ENCODE results near the gene RNF114. TPM values are rescaled to one million over a fixed set of nuclear protein-coding genes. Genes with fewer than 3 reads are reported as not detected.
"Not testable (repeated sequence)": the region's sequence is repeated elsewhere in the genome, so short reads cannot be mapped to it uniquely, and the experiment has no call there.

The RNF114 gene
- total and polyA plus RNA-seq, 2 donors = 48.2 to 52.2 TPM

DNA sequence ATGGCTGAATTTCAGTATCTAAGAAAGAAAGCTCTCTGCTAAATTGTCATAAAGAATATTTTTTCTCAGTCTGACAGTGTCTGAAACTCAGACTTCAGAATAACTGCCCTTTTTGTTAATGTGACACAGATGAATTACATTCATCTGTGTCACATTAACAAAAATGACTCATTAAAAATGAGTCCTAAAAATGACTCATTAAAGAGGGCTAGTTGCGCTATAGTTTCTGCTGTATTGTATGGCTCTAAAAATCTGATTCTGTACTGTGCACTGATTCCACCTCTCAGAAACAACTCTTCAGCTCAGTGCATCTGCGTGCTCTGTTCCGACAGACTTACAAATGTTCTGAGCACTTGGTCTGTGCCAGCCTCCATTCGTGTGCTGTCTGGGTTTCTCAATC is 15.0 kb downstream of the RNF114 start:
- no peak overlapping the region for H3K27ac ChIP-seq (ENCODE audit: low read depth)
- no peak overlapping the region for H3K4me3 ChIP-seq (ENCODE audit: low read depth, low read length)
- WGBS = 89% methylated on average over 4 of the region's 4 CpGs
- no peak for DNase-seq (ENCODE audit: extremely low spot score)
- peaks cover 2% of the 10 kb centered on the region for H3K36me3 ChIP-seq (ENCODE audit: insufficient read depth)
- H3K4me1 ChIP-seq (ENCODE audit: insufficient read depth) = no peaks in the 10 kb centered on the region

DNA sequence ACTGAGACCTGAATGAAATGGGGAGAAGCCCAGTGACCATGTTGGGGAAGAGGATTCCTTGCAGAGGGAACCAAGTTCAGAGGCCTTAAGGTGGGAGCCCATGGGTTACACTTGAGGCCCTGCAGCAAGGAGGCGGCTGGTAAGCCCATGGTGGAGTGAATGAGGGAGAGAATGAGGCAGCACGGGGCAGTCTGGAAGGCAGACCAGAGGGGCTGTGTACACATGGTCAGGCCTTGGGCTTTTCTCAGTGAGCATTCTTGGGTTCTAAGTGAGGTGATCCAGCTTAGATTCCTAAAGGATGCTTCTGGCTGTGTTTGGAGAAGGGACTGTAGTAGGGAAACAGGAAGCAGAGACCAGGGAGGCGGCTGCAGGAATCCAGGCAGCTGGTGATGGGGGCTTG is 19.0 kb downstream of the RNF114 start:
- 91% methylated on average over 3 of the region's 3 CpGs for WGBS
- Histone ChIP-seq H3K27ac (ENCODE audit: low read depth) (no peak overlapping the region), H3K4me1 (ENCODE audit: insufficient read depth) (no peaks in the 10 kb centered on the region), H3K4me3 (ENCODE audit: low read depth, low read length) (no peak overlapping the region), H3K36me3 (ENCODE audit: insufficient read depth) (peaks cover 2% of the 10 kb centered on the region)
- DNase-seq (ENCODE audit: extremely low spot score) = no peak

GRCh38 chr20:49955830-49956396 is 19.7 kb downstream of the RNF114 start:
- not testable (repeated sequence) for H3K4me1 ChIP-seq (ENCODE audit: insufficient read depth); DNase-seq (ENCODE audit: extremely low spot score); H3K27ac ChIP-seq (ENCODE audit: low read depth); H3K36me3 ChIP-seq (ENCODE audit: insufficient read depth); H3K4me3 ChIP-seq (ENCODE audit: low read depth, low read length)
- WGBS = 91% methylated on average over 12 of the region's 12 CpGs

GRCh38 chr20:49956689-49957088 is 20.5 kb downstream of the RNF114 start:
- peaks cover 2% of the 10 kb centered on the region for H3K36me3 ChIP-seq (ENCODE audit: insufficient read depth)
- 96% methylated on average over 18 of the region's 18 CpGs for WGBS

DNA sequence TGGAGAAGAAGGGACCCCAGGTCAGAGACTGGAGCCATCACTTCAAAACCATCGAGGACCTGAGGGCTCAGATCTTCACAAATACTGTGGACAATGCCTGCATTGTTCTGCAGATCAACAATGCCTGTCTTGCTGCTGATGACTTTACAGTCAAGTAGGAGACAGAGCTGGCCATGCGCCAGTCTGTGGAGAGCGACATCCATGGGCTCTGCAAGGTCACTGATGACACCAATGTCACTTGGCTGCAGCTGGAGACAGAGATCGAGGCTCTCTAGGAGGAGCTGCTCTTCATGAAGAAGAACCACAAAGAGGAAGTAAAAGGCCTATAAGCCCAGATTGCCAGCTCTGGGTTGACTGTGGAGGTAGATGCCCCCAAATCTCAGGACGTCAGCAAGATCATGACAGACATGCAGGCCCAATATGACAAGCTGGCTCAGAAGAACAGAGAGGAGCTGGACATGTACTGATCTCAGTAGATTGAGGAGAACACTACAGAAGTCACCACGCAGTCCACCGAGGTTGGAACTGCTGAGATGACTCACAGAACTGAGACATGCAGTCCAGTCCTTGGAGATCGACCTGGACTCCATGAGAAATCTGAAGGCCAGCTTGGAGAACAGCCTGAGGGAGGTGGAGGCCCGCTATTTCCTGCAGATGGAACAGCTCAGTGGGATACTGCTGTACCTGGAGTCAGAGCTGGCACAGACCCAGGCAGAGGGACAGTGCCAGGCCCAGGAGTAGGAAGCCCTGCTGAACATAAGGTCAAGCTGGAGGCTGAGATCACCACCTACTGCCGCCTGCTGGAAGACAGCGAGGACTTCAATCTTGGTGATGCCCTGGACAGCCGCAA is 21.1 kb downstream of the RNF114 start:
- H3K36me3 ChIP-seq (ENCODE audit: insufficient read depth); H3K27ac ChIP-seq (ENCODE audit: low read depth); H3K4me3 ChIP-seq (ENCODE audit: low read depth, low read length); H3K4me1 ChIP-seq (ENCODE audit: insufficient read depth); DNase-seq (ENCODE audit: extremely low spot score): not testable (repeated sequence)
- 93% methylated on average over 12 of the region's 12 CpGs for WGBS

More at GRCh38 chr20:49956689-49957088, 20.5 kb downstream of the RNF114 start:
- Histone ChIP-seq H3K27ac (ENCODE audit: low read depth) (no peak overlapping the region), H3K4me1 (ENCODE audit: insufficient read depth) (no peaks in the 10 kb centered on the region), H3K4me3 (ENCODE audit: low read depth, low read length) (no peak overlapping the region)
- DNase-seq (ENCODE audit: extremely low spot score) = no peak

DNA sequence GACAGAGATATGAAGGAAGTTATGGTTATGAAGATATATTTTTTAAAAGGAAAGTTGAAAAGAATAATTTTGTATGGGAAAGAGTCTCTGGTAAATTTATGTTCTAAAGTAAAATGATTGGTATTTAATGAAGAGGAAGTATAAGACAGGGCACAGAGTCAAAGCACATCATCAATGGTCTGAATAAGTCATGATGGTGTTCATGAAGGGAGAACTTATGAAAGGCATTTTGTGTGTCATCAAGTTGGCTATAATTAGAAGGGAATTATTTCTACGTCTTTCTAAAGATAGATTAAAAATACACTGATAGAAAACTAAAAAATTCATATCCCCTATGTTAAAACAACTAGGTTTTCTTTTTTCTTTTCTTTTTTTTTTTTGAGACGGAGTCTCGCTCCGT is 25.2 kb downstream of the RNF114 start:
- WGBS = 83% methylated on average over 4 of the region's 4 CpGs
- no peak overlapping the region for H3K4me3 ChIP-seq (ENCODE audit: low read depth, low read length)

DNA sequence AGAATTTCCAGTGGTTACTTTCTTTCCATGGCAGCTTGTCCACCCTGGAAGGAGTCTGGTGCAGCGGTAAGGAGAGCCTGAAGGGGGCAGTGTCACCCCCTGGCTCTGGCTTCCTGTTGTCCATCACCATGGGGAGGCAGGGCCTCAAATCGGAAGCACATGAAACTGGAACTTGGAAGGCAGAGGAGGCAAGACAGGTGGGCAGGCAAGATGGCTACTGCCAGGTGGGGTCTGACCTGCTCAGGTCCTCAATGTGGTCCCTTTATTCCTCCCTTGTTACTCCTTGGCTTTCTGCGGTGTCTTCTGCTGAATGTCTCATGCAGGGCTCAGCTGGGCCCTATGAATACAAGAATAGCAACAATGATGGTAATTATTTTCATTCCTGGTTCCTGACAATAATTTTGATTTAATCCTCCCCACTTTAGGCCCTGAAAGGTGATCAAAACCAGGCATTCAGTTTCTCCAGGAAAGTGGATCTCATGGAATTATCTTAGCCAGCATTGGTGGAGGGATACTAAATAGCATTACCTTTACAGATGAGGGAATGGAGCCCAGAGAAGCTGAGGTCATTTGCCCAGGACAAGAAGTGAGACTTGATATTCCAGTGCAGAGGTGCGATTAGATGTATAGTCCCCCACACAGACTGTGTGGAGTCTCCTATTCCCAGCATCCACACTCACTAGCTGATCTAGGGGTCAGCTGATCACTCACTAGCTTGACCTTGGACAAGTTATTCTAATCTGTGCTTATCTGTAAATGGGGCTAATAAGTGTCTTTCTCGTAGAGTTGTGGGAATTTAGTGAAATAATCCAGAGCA is 29.0 kb downstream of the RNF114 start:
- 74% methylated on average over 5 of the region's 5 CpGs for WGBS
- no peak for DNase-seq (ENCODE audit: extremely low spot score)

More for the DNA sequence above, 25.2 kb downstream of the RNF114 start:
- H3K4me1 ChIP-seq (ENCODE audit: insufficient read depth) = no peaks in the 10 kb centered on the region
- no peaks in the 10 kb centered on the region for H3K36me3 ChIP-seq (ENCODE audit: insufficient read depth)
- H3K27ac ChIP-seq (ENCODE audit: low read depth) = no peak overlapping the region
- DNase-seq (ENCODE audit: extremely low spot score) = no peak

GRCh38 chr20:49965781-49966305 is 29.6 kb downstream of the RNF114 start:
- Histone ChIP-seq H3K36me3 (ENCODE audit: insufficient read depth) (no peaks in the 10 kb centered on the region), H3K4me3 (ENCODE audit: low read depth, low read length) (no peak overlapping the region), H3K4me1 (ENCODE audit: insufficient read depth) (no peaks in the 10 kb centered on the region), H3K27ac (ENCODE audit: low read depth) (no peak overlapping the region)
- DNase-seq (ENCODE audit: extremely low spot score) = no peak
- WGBS = 74% methylated on average over 9 of the region's 9 CpGs

More for the DNA sequence above, 29.0 kb downstream of the RNF114 start:
- no peak overlapping the region for H3K27ac ChIP-seq (ENCODE audit: low read depth)
- no peaks in the 10 kb centered on the region for H3K36me3 ChIP-seq (ENCODE audit: insufficient read depth)
- H3K4me3 ChIP-seq (ENCODE audit: low read depth, low read length) = no peak overlapping the region
- no peaks in the 10 kb centered on the region for H3K4me1 ChIP-seq (ENCODE audit: insufficient read depth)

DNA sequence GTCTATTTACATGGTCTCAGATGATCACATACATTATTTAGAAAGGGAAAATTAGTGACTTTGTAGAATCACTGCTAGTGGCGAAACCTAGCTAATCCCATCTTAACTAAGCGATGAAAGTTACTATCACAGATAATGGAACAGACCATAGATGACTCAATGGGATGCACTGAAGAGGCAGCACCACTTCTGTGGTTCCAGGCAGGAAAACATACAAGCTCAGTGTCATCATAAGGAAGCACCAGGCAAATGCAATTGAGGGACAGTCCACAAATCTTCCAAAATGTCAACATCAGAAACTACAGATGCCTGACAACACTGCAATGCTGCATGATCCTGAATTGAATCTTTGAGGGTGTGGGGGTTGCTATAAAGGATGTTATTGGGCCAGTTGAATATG is 30.7 kb downstream of the RNF114 start:
- no peaks in the 10 kb centered on the region for H3K4me1 ChIP-seq (ENCODE audit: insufficient read depth)
- no peak overlapping the region for H3K4me3 ChIP-seq (ENCODE audit: low read depth, low read length)
- WGBS = 93% methylated on average over 2 of the region's 2 CpGs
- no peak for DNase-seq (ENCODE audit: extremely low spot score)
- H3K27ac ChIP-seq (ENCODE audit: low read depth) = no peak overlapping the region
- no peaks in the 10 kb centered on the region for H3K36me3 ChIP-seq (ENCODE audit: insufficient read depth)

GRCh38 chr20:49969234-49969633 is 33.0 kb downstream of the RNF114 start:
- no peak for DNase-seq (ENCODE audit: extremely low spot score)
- H3K36me3 ChIP-seq (ENCODE audit: insufficient read depth) = no peaks in the 10 kb centered on the region
- 54% methylated on average over 3 of the region's 3 CpGs for WGBS
- no peak overlapping the region for H3K4me3 ChIP-seq (ENCODE audit: low read depth, low read length)
- no peak overlapping the region for H3K27ac ChIP-seq (ENCODE audit: low read depth)
- H3K4me1 ChIP-seq (ENCODE audit: insufficient read depth) = no peaks in the 10 kb centered on the region

GRCh38 chr20:49969946-49970345 is 33.7 kb downstream of the RNF114 start:
- Histone ChIP-seq H3K27ac (ENCODE audit: low read depth) (no peak overlapping the region), H3K36me3 (ENCODE audit: insufficient read depth) (no peaks in the 10 kb centered on the region), H3K4me1 (ENCODE audit: insufficient read depth) (no peaks in the 10 kb centered on the region), H3K4me3 (ENCODE audit: low read depth, low read length) (no peak overlapping the region)
- DNase-seq (ENCODE audit: extremely low spot score) = no peak
- 71% methylated on average over 5 of the region's 5 CpGs for WGBS

- H3K4me1 ChIP-seq (ENCODE audit: insufficient read depth) = no peaks in the 10 kb centered on the region
- no peak for DNase-seq (ENCODE audit: extremely low spot score)
- 89% methylated on average over 8 of the region's 8 CpGs for WGBS
Observed at GRCh38 chr20:49970498-49970897, 34.3 kb downstream of the RNF114 start.

DNA sequence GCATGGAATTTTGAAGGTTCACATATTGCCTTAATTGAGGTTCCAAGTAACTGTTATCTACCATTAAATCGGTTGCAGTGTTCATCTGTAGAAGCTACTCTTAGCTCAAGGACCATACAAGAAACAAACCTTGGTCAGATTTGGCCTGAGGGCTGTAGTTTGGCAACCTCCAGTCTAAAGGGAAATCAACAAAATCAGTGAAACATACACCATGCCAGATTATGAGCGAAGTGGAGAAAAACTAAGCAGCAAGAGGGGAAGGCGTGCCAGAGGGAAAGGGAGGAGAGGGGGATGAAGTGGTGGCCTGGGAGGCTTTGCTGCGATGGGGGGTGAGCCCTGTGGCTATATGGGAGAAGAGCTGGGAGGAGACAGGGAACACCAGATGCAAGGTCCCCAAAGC is 37.8 kb downstream of the RNF114 start:
- Histone ChIP-seq H3K4me3 (ENCODE audit: low read depth, low read length) (no peak overlapping the region), H3K27ac (ENCODE audit: low read depth) (no peak overlapping the region), H3K4me1 (ENCODE audit: insufficient read depth) (no peaks in the 10 kb centered on the region), H3K36me3 (ENCODE audit: insufficient read depth) (no peaks in the 10 kb centered on the region)
- WGBS = 53% methylated on average over 4 of the region's 4 CpGs
- DNase-seq (ENCODE audit: extremely low spot score) = no peak

More at GRCh38 chr20:49970498-49970897, 34.3 kb downstream of the RNF114 start:
- Histone ChIP-seq H3K36me3 (ENCODE audit: insufficient read depth) (no peaks in the 10 kb centered on the region), H3K27ac (ENCODE audit: low read depth) (no peak overlapping the region), H3K4me3 (ENCODE audit: low read depth, low read length) (no peak overlapping the region)
